Renal cortex interstitium (tissue), 11 donors: Measurements from ENCODE around the gene SWAP70. TPM values are rescaled to one million over a fixed set of nuclear protein-coding genes. Genes with fewer than 3 reads are reported as not detected.

Experiments
- DNase-seq, 11 donors: peaks; one replicate each; pipeline ENCODE4 v3.0.0-alpha.2; 2013; ENCODE audit warnings: low read depth in 9 of 11, low spot score in 4 of 11; ENCODE audit errors: extremely low read depth in 1 of 11
- polyA plus RNA-seq, 3 donors: library from polyadenylated mRNA; unstranded; fragments of 120-200 nt; gene quantifications; one replicate each; pipeline ENCODE4 v1.2.1, GENCODE V29; 2013; ENCODE audit not compliant: insufficient read length in 3 of 3

Gene SWAP70
- polyA plus RNA-seq, 3 donors: 24.1 to 29.5 (median 27.4) TPM

DNA sequence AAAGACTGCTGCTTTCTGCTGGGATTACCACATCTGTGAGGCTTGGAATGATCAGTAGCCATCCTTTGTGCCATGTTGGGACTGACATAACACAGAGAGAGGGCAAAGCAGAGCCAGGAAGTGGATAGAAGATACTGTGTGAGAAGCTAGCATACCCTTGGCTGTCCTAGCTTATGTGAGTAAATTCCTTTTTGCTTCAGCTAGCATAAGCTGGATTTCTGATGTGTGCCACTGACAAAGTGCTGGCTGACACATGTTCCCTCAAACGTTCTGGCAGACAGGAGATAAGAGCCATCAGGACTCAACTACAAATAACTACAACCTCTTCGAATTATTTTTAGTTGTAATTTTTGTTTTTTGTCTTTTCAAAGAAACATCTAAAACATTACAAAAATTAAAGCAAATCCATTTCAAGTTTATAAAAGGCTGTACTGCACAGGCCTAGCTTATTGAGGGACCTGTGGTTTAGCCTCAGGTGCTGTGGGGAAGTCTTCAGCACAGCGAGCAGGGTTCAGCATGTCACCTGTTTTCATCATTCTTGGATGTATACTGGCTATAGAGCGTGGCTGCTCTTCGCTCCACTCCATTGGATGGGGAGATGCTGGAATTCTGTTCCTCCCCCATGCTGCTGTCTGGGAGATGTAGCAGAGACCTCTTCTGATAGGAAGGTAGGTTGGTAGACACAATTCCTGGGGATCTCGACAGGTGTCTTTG, 120.9 kb downstream of the SWAP70 start:
- no peak for DNase-seq

DNA sequence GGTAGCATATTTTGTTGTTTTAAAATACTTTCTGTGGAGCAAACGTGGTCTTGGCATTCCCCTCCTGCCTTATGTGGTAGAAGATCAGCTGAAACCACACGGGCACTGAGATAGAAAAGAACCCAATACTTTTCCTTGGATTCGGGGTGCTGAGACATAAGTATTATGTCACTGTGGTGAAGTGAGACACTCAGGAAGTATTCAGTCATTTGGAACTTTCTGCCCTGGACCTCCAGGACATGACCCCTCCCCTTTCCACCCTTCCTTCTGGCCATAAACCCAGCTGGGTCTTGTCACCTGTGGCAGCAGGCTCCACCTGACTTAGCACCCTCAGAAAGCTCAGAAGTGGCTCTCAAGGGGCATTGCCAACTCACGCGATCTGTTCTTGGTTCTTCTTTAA, 123.4 kb downstream of the SWAP70 start:
- DNase-seq: no peak

GRCh38 chr11:9787981-9788521, 124.2 kb downstream of the SWAP70 start:
- no peak for DNase-seq

DNA sequence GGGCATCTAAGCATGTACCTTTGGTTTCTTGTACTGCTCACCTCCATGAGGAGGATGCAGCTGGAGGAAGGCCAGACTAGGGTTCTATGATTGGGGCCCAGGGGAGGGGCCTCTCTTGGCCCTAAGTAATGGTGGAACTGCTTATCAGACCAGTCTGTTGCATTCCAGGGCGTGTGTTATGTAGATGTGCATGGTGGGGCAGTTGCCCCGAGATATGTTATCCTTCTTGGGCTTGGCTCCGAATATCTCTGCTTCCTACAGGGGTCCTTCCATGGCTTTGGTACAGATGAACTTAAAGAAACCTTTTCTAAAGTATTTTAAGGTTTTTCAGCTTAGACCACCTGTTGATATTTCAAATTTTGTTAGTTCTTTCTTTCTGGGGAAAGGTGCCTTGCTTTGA, 126.0 kb downstream of the SWAP70 start:
- DNase-seq: no peak

GRCh38 chr11:9790703-9791102, 126.8 kb downstream of the SWAP70 start:
- DNase-seq: no peak

DNA sequence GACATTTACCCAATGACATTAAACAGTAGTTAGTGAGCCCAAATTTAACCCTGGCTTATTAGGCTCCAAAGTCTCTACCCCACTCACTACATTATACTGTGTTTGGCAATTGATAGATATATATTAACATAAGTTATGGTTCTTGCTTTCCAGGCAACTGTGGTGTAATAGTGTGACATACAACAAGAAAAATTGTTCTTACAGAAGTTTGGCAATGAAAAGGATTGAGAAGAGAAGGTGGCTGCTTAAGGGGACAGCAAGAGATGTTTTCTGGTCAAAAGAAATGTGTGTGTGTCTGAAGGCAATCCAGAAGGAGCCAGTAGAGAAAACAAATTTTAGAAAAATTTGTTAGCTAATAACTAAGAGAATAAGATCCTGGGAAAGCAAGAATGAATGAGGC, 132.4 kb downstream of the SWAP70 start:
- DNase-seq: no peak

GRCh38 chr11:9796854-9797253, 133.0 kb downstream of the SWAP70 start:
- no peak for DNase-seq

- DNase-seq: no peak
Observed at GRCh38 chr11:9797300-9797699, 133.4 kb downstream of the SWAP70 start.

DNA sequence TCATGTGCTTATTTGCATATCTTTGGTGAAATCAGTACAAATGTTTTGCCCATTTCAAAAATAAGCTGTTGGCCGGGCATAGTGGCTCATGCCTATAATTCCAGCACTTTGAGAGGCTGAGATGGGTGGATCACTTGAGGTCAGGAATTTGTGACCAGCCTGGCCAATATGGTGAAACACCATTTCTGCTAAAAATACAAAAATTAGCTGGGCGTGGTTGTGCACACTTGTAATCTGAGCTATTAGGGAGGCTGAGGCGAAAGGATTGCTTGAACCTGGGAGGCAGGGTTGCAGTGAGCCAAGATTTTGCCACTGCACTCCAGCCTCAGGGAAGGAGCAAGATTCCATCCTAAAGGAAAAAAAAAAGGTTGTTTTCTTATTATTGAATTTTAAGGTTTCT, 136.0 kb downstream of the SWAP70 start:
- DNase-seq: no peak

GRCh38 chr11:9802291-9802861, 138.5 kb downstream of the SWAP70 start:
- no peak for DNase-seq

Other genes starting within 250 kb of the SWAP70 start
- gene ZNF143, start 203.1 kb upstream of the SWAP70 start, polyA plus RNA-seq: 10 to 100 TPM; 28.1 to 29.8 (median 29.5) TPM
- gene WEE1, start 90.4 kb upstream of the SWAP70 start, polyA plus RNA-seq: 100 to 1,000 TPM in 1 of 3 donors, 10 to 100 TPM in 2; 74.1 to 102 (median 93.5) TPM